DND-41 (cell line): ENCODE measurements around the gene COPS6.
A peak's percentile ranks its signal among the peaks of the same experiment; 100 is the strongest.
"Not testable (repeated sequence)": the region's sequence is repeated elsewhere in the genome, so short reads cannot be mapped to it uniquely, and the experiment has no call there.

ENCODE experiments used
- ATAC-seq: fragments of 200-7000 bp; cut with Tn5 transposase; 3 replicates; pipeline ENCODE4 v1.9.1; 2021; ENCODE audit warnings: low read depth; ENCODE audit not compliant: insufficient read depth
- DNase-seq: peaks from one replicate; pipeline ENCODE4 v3.0.0-alpha.2; 2020
- H2AFZ ChIP-seq: 2 replicates; pipeline ENCODE4 v1.6.0; 2012; ENCODE audit warnings: low read depth, low read length
- H3K27ac ChIP-seq: 2 replicates; pipeline ENCODE4 v1.5.1; 2012; ENCODE audit warnings: low read length, inconsistent platforms
- H3K27me3 ChIP-seq: fragments of 200-600 bp; sonication (generic); 2 replicates; pipeline ENCODE4 v1.6.0; 2012; ENCODE audit warnings: low read length, mild to moderate bottlenecking, inconsistent platforms; ENCODE audit not compliant: insufficient read depth, poor library complexity
- H3K36me3 ChIP-seq: 2 replicates; pipeline ENCODE4 v1.5.1; 2012; ENCODE audit warnings: low read length, inconsistent platforms; ENCODE audit not compliant: insufficient read depth
- H3K4me1 ChIP-seq: 2 replicates; pipeline ENCODE4 v1.5.1; 2012; ENCODE audit warnings: mild to moderate bottlenecking, low read length; ENCODE audit not compliant: insufficient read depth
- H3K4me2 ChIP-seq: 2 replicates; pipeline ENCODE4 v1.6.0; 2012; ENCODE audit warnings: mild to moderate bottlenecking, moderate library complexity, low read length, inconsistent platforms; ENCODE audit not compliant: insufficient read depth
- H3K4me3 ChIP-seq, 2 experiments: fragments of 200-600 bp in 1 of 2; shearing (Covaris generic) in 1 of 2; 2 replicates each; pipeline ENCODE4 v1.5.1; 2012 to 2016; ENCODE audit warnings: inconsistent platforms in 2 of 2, low read length in 2 of 2, mild to moderate bottlenecking in 2 of 2, low read depth in 1 of 2, moderate library complexity in 1 of 2
- H3K79me2 ChIP-seq: 2 replicates; pipeline ENCODE4 v1.6.0; 2012; ENCODE audit warnings: low read length, inconsistent platforms; ENCODE audit not compliant: insufficient read depth
- H3K9ac ChIP-seq: 2 replicates; pipeline ENCODE4 v1.6.0; 2012; ENCODE audit warnings: low read depth, mild to moderate bottlenecking, inconsistent platforms, low read length, moderate library complexity
- H3K9me3 ChIP-seq: 2 replicates; pipeline ENCODE4 v1.5.1; 2012; ENCODE audit warnings: low read length, moderate library complexity, mild to moderate bottlenecking, inconsistent platforms; ENCODE audit not compliant: insufficient read depth, severe bottlenecking
- H4K20me1 ChIP-seq: 2 replicates; pipeline ENCODE4 v1.6.0; 2012; ENCODE audit warnings: low read length; ENCODE audit not compliant: insufficient read depth
- EZH2 ChIP-seq: IDR thresholded peaks from 3 replicates; pipeline ENCODE4 v1.6.1; 2012; ENCODE audit warnings: borderline replicate concordance, low read depth, mild to moderate bottlenecking, moderate library complexity, low read length, inconsistent platforms; ENCODE audit not compliant: severe bottlenecking
- TF ChIP-seq, protein P1 (sequence below): IDR thresholded peaks from 2 replicates; pipeline ENCODE4 v1.5.1; 2012; ENCODE audit warnings: borderline replicate concordance, low read length, moderate library complexity, mild to moderate bottlenecking; ENCODE audit not compliant: poor library complexity, severe bottlenecking; ENCODE audit errors: extremely low read depth

The COPS6 gene

DNA sequence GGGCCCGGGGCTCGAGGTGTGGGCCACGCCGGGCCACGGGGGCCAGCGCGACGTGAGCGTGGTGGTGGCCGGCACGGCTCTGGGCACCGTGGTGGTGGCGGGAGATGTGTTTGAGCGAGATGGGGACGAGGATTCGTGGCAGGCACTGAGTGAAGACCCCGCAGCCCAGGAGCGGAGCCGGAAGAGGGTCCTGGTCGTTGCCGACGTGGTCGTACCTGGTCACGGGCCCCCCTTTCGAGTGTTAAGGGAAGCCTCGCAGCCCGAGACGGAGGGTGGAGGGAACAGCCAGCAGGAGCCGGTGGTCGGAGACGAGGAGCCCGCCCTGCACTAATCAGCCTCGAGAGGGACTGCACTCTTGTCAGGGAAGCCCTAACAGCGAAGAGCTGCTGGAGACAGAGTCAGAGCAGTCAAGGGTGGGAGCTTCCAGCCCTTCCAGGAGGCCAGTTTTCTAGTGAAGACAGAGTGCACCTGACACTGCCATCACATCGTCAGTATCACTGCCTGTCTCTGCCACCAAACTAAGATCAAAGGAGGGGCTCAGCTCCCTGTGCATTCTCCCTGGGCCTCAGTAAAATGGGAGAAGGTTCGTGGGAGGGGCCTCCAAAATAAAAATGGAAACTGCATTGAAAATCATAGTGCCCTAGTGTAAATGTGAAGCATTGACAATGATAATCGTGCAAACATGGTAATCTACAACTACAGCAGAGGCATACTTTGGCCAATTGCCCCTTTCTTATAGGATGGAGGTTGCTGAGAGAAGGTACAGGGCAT lies 39.3 kb downstream of the COPS6 start:
- Histone ChIP-seq H3K9ac (peak overlapping the region; percentile 92), H3K9me3 (no peaks in the 10 kb centered on the region), H3K36me3 (peaks cover 11% of the 10 kb centered on the region), H3K4me2 (peak overlapping the region; percentile 100), H4K20me1 (no peaks in the 10 kb centered on the region), H2AFZ (peak overlapping the region; percentile 97), H3K27me3 (no peaks in the 10 kb centered on the region), H3K27ac (peak overlapping the region; percentile 100), H3K4me1 (peaks cover 45% of the 10 kb centered on the region), H3K79me2 (peaks cover 28% of the 10 kb centered on the region), H3K4me3 (peak overlapping the region; percentile 91 to 96)
- peak; percentile 18 for ATAC-seq
- DNase-seq: peak; percentile 52
- TF ChIP-seq, protein P1, sequence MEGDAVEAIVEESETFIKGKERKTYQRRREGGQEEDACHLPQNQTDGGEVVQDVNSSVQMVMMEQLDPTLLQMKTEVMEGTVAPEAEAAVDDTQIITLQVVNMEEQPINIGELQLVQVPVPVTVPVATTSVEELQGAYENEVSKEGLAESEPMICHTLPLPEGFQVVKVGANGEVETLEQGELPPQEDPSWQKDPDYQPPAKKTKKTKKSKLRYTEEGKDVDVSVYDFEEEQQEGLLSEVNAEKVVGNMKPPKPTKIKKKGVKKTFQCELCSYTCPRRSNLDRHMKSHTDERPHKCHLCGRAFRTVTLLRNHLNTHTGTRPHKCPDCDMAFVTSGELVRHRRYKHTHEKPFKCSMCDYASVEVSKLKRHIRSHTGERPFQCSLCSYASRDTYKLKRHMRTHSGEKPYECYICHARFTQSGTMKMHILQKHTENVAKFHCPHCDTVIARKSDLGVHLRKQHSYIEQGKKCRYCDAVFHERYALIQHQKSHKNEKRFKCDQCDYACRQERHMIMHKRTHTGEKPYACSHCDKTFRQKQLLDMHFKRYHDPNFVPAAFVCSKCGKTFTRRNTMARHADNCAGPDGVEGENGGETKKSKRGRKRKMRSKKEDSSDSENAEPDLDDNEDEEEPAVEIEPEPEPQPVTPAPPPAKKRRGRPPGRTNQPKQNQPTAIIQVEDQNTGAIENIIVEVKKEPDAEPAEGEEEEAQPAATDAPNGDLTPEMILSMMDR: no peak
- no peak for TF ChIP-seq EZH2

DNA sequence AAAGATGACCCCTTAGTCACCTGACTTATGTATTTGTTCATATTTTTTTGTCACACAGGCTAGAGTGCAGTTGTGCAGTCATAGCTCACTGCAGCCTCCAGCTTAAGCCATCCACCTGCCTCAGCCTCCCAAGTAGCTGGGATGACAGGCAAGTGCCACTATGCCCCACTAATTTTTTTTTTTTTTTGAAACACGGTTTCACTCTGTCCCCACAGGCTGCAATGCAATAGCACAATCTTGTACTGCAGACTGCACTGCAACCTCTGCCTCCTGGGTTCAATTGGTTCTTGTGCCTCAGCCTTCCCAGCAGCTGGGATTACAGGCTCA lies 39.8 kb downstream of the COPS6 start:
- Histone ChIP-seq H3K4me1 (peaks cover 45% of the 10 kb centered on the region), H3K9me3 (no peaks in the 10 kb centered on the region), H4K20me1 (no peaks in the 10 kb centered on the region), H3K27ac (no peak overlapping the region), H3K4me3 (peak overlapping the region in 1 of 2 experiments; percentile 96; a peak in 2 of 4 replicates), H3K4me2 (peak overlapping the region; percentile 100), H3K9ac (peak overlapping the region; percentile 92; the same call in 1 of the 2 replicates), H3K27me3 (no peaks in the 10 kb centered on the region), H3K36me3 (peaks cover 11% of the 10 kb centered on the region), H3K79me2 (peaks cover 28% of the 10 kb centered on the region), H2AFZ (peak overlapping the region; percentile 97)
- TF ChIP-seq, protein P1: no peak
- no peak for TF ChIP-seq EZH2
- DNase-seq (no peak), ATAC-seq (no peak)

DNA sequence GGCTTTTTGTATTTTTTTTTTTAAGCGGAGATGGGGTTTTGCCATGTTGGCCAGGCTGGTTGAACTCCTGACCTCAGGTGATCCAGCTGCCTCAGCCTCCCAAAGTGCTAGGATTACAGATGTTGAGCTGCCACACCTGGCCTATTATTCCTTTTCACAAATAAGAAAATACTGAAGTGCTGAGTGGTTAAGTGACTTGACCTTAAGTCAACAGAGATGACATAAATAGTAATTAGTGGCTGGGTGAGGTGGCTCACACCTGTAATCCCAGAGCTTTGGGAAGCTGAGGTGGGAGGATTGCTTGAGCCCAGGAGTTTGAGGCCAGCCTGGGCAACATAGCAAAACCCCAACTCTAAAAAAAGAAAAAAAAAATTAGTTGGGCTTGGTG lies 41.4 kb downstream of the COPS6 start:
- H3K36me3 ChIP-seq, H3K9ac ChIP-seq, H3K9me3 ChIP-seq, ATAC-seq, H3K4me2 ChIP-seq, H4K20me1 ChIP-seq, H3K4me3 ChIP-seq, H3K27ac ChIP-seq, H2AFZ ChIP-seq, DNase-seq, H3K27me3 ChIP-seq: not testable (repeated sequence)
- Histone ChIP-seq H3K4me1 (peaks cover 38% of the 10 kb centered on the region), H3K79me2 (peaks cover 16% of the 10 kb centered on the region)

DNA sequence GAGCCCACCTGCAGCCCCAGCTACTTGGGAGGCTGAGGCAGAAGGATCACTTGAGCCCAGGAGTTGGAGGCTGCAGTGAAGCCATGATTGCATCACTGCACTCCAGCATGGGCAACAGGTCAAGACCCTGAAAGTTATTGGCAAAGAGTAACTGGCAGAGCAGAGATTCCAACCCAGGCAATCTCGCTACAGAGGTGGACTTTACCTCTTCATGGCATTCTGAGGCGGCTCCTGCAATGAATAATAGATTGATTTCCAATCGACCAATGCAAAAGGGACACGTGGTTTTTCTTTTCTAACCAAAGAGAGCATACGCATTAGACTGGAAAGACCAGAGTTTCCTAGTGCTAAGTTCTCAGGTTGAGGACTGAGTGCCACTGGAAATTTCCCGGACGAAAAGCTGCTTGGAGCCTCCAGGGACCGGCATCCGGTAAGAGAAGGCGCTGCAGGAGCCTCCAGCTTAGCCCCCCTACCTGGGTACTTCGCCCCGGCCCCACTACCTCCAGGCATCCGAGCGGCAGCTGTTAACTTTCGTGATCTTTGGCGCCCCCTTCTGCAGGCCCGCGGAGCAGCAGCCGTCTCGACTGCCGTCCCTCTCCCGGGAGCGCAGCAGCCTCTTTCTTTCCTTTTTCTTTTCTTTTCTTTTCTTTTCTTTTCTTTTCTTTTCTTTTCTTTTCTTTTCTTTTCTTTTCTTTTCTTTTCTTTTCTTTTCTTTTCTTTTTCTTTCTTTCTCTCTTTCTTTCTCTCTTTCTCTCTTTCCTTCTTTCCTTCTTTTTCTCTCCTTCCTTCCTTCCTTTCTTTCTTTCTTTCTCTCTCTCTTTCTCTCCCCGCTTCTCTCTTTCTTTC lies 42.1 kb downstream of the COPS6 start:
- DNase-seq (peak; percentile 88), ATAC-seq (peak; percentile 32; the same call in 2 of the 3 replicates)
- Histone ChIP-seq H4K20me1 (no peaks in the 10 kb centered on the region), H3K79me2 (peaks cover 10% of the 10 kb centered on the region), H3K4me3 (peak overlapping the region in 1 of 2 experiments; percentile 18; a peak in 1 of 4 replicates), H3K4me1 (peaks cover 32% of the 10 kb centered on the region), H3K9me3 (no peaks in the 10 kb centered on the region), H3K36me3 (no peaks in the 10 kb centered on the region), H3K9ac (peak overlapping the region; percentile 18), H3K27me3 (no peaks in the 10 kb centered on the region), H3K4me2 (peak overlapping the region; percentile 54), H3K27ac (no peak overlapping the region), H2AFZ (peak overlapping the region; percentile 76)
- no peak for TF ChIP-seq EZH2
- TF ChIP-seq, protein P1: peak; percentile 90
